Colon (tissue), 2 donors: Measurements from ENCODE around the gene BRPF1.

ENCODE experiments used
- FAIRE-seq: peaks from 2 replicates; lab custom pipeline; 2012; peaks lifted over from hg19 to GRCh38; lab: Jason Lieb, UNC
- donor health status: control.
- donor health status: control.

Gene BRPF1

DNA sequence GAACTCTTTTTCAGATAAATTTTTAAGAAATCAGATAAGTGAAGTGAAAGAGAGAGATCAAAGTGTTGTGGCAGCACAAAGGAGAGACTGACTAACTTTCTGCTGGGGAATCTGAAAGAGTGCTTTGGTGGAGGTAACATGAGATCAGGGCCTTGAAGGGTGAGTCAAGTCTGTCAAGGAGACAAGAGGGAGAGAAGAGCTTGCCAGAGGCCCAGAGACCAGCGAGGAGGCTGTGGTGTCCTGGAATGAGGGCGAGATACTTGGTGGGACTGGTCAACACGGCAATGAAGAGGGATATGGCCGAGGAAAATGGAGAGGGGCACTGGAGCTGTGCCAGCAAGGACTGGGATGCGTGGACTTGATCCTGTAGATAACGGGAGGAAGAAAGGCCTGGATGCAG is 56.2 kb downstream of the BRPF1 start:
- FAIRE-seq = no peak

GRCh38 chr3:9791127-9791526 is 59.6 kb downstream of the BRPF1 start:
- no peak for FAIRE-seq

GRCh38 chr3:9791790-9792404 is 60.4 kb downstream of the BRPF1 start:
- no peak for FAIRE-seq

DNA sequence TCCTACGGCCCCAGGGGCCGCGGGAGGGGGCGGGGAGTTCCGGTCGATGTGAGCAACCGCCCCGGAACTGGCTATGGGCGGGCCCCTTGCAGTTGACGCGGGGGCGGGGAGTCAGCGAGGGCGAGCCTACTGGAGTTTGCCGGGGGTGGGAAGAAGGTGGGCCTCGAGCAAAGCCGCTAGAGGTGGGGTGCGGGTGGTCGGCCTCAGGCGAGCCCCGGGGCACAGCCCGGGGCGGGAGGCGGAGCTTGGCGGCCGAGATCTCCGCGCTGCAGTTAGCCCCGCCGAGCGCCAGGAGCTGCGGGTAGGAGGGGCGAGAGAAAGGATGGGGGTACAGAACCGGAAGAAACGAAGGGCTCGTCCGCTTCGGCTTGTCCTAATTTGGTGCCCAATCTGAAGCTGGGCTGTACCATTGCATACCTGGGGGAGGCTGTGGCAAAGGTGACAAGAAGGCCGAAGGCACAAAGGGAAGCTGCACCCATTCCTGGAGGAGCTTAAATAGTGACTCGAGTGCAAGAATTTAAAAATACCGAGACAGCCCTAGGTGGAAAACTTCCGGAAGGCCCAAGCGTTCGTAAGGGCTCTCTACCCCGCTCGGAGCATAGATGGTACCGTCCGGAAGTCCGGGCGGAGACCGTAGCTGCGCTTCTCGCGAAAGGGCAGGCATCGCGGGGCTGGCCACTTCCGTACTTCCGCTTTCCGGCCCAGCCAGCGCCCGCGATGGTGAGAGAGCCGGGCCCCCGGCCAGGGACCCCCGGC is 61.0 kb downstream of the BRPF1 start, which contains the start of the genes ARPC4 and TADA3:
TSS of gene ARPC4 (plus strand) at position 678 of the 756 bp plus-strand sequence. CDS start at position 718, 40 bp downstream.
TSS of gene TADA3 (minus strand) at position 69 of the 756 bp plus-strand sequence. CDS start 1,007 bp downstream, outside the sequence.
- no peak for FAIRE-seq

DNA sequence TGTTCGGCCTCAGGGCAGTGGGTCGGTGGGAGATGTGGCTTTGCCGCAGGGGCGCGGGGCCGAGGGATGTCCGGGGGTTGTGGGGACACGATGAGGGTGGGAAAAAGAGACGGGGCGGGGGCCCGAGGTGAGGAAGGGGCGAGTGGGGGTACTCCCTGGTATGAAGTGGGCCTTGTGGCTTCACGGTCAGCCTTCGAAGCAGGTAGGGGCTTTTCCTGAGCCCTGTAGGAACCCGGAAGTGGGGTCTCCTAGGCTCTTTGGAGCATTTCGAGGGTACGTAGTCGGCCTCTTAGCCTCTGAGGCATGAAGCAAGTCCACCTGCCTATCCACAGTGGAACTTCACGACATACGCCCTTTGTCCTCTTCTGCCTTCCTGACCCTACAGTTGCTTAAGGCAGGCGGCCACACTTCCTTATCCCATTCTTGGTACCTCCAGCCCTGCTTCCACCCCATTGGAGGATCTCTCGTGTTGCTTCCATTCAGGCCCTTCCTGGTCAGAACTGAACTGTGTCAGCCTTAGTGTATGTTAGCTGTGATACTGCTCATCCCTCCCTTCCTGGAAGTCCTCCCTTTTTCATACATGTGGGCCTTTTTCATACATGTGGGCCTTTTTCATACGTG is 61.7 kb downstream of the BRPF1 start:
- FAIRE-seq = no peak

DNA sequence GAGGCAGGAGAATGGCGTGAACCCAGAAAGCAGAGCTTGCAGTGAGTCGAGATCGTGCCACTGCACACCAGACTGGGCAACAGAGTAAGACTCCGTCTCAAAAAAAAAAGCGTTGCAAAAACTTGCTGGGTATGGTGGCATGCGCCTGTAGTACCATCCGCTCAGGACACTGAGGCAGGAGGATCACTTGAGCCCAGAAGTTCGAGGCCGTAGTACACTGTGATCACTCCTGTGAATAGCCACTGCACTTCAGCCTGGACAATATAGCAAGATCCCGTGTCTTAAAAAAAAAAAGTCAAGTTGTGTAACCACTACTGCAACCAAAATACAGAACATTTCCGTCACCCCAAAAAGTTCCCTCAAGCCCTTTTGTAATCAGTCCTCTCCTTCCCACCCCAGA is 62.9 kb downstream of the BRPF1 start:
- FAIRE-seq = no peak

GRCh38 chr3:9795207-9795606 is 63.7 kb downstream of the BRPF1 start:
- FAIRE-seq = no peak

- no peak for FAIRE-seq
These were observed 65.8 kb downstream of the BRPF1 start for GRCh38 chr3:9797196-9797945.
